Mucosa of gallbladder (tissue), 1 donor: ENCODE results near the gene LRRC8A. TPM values are rescaled to one million over a fixed set of nuclear protein-coding genes. Genes with fewer than 3 reads are reported as not detected.
"Not testable (repeated sequence)": the region's sequence is repeated elsewhere in the genome, so short reads cannot be mapped to it uniquely, and the experiment has no call there.

Experiments
- DNase-seq: peaks from one replicate; pipeline ENCODE4 v3.0.0-alpha.2; 2020; ENCODE audit warnings: low spot score
- total RNA-seq: library from RNA; stranded (reverse); gene quantifications from one replicate; pipeline ENCODE4 v1.2.1, GENCODE V29; 2021
- donor health status: DM: no; HTN: no; CAD: no.

LRRC8A gene
- total RNA-seq: 61.8 TPM

GRCh38 chr9:128881884-128882676 is at the start of gene LRRC8A, which contains the start of gene KYAT1:
LRRC8A (plus strand) TSS chr9:128882133; CDS start chr9:128907165, 25,032 bp downstream.
KYAT1 (minus strand) TSS chr9:128881950; CDS start chr9:128845405, 36,545 bp downstream.
- DNase-seq: peak; percentile 97

DNA sequence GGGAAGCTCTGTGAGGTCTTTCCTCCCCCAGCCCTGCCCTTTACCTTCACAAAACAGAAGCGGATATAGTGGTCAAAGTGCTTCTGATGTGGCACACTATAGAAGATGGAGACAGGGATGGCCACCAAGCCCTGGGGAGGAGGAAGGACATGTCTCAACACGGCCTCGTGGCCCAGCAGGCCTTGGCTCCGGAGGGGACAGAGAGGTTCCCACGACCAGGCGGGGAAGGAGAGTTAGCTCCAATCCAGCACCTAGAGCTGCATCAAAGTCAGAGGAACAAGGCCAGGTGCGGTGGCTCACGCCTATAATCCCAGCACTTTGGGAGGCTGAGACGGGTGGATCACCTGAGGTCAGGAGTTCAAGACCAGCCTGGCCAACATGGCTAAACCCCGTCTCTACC is 48.2 kb upstream of the LRRC8A start:
- no peak for DNase-seq

GRCh38 chr9:128835246-128836210 is 46.4 kb upstream of the LRRC8A start:
- DNase-seq: no peak

GRCh38 chr9:128836509-128837145 is 45.3 kb upstream of the LRRC8A start:
- DNase-seq: no peak

DNA sequence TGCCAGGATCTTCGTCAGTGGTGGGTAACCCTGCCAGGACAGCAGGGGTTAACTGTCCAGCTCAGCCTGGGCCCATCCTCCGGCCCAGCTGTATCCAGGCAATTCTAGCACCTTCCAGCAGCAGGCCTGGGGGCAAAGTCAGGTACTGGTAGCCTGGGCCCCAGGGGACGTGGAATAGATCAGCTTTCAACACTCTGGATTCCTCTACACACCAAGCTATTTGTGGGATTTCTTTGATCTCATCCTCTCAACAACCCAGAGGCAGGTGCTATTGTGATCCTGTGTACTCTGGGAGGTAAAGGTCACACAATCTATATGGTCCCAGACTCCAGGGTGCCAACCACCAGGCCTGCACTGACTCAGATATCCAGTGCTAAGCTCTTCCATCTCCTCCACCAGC is 43.6 kb upstream of the LRRC8A start:
- no peak for DNase-seq

GRCh38 chr9:128840524-128840923 is 41.4 kb upstream of the LRRC8A start:
- DNase-seq: no peak

DNA sequence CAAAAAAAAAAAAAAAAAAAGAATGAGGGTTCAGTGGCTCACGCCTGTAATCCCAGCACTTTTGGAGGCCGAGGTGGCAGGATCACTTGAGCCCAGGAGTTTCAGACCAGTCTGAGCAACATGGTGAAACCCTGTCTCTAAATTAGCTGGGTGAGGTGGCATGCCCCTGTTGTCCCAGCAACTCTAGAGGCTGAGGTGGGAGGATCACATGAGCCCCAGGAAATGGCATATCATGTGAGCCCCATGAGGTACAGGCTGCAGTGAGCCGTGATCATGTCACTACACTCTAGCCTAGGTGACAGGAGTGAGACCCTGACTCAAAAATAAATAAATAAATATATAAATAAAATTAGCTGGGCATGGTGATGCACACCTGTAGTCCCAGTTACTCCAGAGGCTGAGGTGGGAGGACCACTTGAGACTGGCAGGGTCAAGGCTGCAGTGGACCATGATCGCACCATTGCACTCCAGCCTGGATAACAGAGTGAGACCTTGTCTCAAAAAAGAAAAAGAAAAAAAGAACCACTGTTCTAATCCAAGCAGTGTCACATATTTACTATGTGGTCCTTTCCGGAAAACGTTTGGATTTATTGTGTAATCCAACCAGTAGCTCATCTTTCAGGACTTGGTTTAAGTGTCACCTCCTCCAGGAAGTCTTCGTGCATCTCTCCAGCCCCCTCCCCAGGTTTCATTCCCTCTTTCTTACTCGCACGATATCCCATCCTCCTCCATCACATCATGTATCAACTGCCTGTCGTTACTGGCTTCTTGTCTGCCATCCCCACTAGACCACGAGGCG is 40.0 kb upstream of the LRRC8A start:
- no peak for DNase-seq

DNA sequence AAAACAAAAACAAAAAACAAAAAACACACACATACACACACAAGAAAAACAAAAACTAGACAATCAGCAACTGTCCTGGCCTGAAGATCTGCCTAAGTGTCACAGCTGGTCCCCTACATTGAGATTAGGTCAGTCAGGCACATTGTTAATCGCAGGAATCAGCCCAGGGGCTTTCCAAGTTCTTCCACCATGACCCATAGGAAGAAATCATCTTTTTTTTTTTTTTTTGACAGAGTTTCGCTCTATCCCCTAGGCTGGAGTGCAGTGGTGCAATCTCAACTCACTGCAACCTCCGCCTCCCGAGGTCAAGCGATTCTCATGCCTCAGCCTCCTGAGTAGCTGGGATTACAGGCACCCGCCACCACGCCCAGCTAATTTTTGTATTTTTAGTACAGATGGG is 38.8 kb upstream of the LRRC8A start:
- not testable (repeated sequence) for DNase-seq

GRCh38 chr9:128845186-128845931 is 36.6 kb upstream of the LRRC8A start:
- DNase-seq: no peak

- DNase-seq: no peak
Measured at GRCh38 chr9:128846680-128847030, 35.3 kb upstream of the LRRC8A start.

DNA sequence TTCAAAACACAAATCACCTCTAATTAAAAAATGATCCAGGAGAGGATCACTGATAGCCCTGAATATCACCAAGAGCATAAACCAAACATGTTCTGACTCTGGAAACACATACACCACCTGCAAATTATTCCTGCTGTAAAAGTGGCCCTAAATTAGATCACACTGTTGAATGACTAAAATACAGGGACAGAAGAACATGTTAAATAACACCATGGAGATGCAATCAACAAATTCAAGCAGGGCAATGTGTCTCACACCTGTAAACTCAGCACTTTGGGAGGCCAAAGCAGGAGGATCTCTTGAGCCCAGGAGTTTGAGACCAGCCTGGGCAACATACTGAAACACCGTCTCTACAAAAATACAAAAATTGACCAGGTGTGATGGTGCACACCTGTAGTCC is 34.1 kb upstream of the LRRC8A start:
- no peak for DNase-seq

DNA sequence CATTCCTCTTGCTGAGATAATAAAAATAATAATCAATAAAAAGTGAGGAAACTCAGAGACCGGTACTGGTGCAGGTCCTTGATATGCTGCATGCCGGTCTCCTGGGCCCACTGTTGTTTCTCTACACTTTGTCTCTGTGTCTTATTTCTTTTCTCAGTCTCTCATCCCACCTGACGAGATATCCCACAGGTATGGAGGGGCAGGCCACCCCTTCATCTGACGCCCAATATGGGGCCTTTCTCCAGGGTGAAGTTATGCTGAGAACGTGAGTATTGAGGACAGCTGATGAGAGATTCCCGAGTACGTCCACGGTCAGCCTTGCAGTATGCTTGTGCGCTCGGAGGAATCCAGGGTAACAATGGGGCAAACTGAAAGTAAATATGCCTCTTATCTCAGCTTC is 30.9 kb upstream of the LRRC8A start:
- DNase-seq: not testable (repeated sequence)

- DNase-seq: peak; percentile 33
Measured at GRCh38 chr9:128851779-128852600, 29.9 kb upstream of the LRRC8A start.

DNA sequence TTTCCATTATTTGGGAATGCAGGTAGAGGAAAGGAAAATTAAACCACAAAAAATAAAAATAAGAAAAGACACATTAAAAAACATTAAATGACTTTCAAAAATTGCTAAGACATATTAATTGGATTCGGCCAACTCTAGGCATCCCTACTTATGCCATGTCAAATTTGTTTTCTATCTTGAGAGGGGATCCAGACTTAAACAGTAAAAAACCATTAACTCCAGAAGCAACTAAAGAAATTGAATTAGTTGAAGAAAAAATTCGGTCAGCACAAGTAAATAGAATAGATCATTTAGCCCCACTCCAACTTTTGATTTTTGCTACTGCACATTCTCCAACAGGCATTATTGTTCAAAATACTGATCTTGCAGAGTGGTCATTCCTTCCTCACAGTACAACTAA is 29.3 kb upstream of the LRRC8A start:
- not testable (repeated sequence) for DNase-seq

DNA sequence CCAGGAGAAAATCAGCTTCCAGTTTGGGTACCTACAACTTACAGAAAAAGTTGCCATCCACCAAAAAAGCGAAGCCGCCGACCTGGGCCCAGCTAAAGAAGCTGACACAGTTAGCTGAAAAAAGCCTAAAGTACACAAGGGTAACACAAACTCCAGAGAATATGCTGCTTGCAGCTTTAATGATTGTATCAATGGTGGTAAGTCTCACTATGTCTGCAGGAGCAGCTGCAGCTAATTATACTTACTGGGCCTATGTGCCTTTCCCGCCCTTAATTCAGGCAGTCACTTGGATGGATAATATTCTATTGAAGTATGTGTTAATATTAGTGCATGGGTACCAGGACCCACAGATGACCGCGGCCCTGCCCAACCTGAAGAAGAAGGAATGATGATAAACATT is 27.5 kb upstream of the LRRC8A start:
- DNase-seq: not testable (repeated sequence)

- DNase-seq: not testable (repeated sequence)
Measured at GRCh38 chr9:128858476-128858875, 23.5 kb upstream of the LRRC8A start.

DNA sequence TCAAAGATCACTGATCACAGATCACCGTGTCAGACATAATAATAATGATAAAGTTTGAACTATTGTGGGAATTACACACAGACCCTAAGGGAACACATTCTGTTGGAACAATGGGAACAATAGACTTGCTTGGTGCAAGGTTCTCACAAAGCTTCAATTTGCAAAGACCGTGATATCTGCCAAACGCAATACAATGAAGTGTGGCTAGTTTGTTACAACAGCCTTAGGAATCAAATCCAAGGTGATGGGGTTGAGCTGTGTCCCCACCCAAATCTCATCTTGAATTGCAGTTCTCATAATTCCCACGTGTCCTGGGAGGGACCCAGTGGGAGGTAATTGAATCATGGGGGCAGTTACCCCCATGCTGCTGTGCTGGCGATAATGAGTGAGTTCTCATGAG is 21.0 kb upstream of the LRRC8A start:
- no peak for DNase-seq

DNA sequence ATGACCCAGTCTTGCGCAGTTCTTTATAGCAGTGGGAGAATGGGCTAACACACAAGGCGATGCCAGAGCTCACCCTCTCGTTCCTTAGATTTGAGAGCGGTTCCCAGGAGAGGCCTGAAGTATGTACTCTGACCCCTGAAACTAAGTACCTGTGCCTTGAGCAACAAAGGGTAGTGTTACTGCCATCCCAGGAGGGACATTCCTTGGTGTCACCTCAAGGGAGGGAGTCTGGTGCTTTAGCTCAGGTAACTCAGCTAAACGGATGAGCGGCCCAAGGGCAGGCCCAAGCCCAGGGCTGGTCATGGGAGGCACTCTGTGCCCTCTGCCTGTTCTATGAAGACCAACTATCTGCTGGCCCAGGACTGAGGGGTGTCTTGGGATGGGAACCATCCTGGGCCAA is 20.4 kb upstream of the LRRC8A start:
- DNase-seq: no peak

- peak; percentile 65 for DNase-seq
Measured at GRCh38 chr9:128862401-128862851, 19.5 kb upstream of the LRRC8A start.

- peak; percentile 65 for DNase-seq
Measured at GRCh38 chr9:128863647-128864046, 18.3 kb upstream of the LRRC8A start.
